ENCODE measurements around the gene POSTN.

POSTN gene

GRCh38 chr13:37534181-37534580 lies 64.4 kb downstream of the POSTN start:
- peak overlapping the region; percentile 65 for H3K9ac ChIP-seq (ENCODE audit: low read length)
- no peak overlapping the region for H4K91ac ChIP-seq (ENCODE audit: low read length)
- H4K8ac ChIP-seq (ENCODE audit: low read length) = no peak overlapping the region
- no peak overlapping the region for H3K4me2 ChIP-seq (ENCODE audit: low read length, poor library complexity, severe bottlenecking)
- no peak overlapping the region for H3K18ac ChIP-seq (ENCODE audit: low read depth in 1 of 2, low read length in 2 of 2)
- H2BK12ac ChIP-seq (ENCODE audit: low read length in 2 of 2) = no peak overlapping the region
- no peaks in the 10 kb centered on the region for H3K36me3 ChIP-seq (ENCODE audit: control insufficient read depth in 1 of 2, insufficient read depth in 2 of 2, low read depth in 1 of 2, low read length in 2 of 2)
- no peak overlapping the region for H2AFZ ChIP-seq (ENCODE audit: low read depth, low read length)
- H3K9me3 ChIP-seq (ENCODE audit: control insufficient read depth, low read length) = no peaks in the 10 kb centered on the region
- WGBS = 64% methylated on average over 2 of the region's 3 CpGs
- no peaks in the 10 kb centered on the region for H3K79me1 ChIP-seq (replicated peaks; ENCODE audit: low read length, poor library complexity, severe bottlenecking)
- H2BK120ac ChIP-seq (ENCODE audit: low read depth, low read length) = no peak overlapping the region
- H2BK5ac ChIP-seq (ENCODE audit: low read depth, low read length, poor library complexity, severe bottlenecking) = no peak overlapping the region
- no peaks in the 10 kb centered on the region for H3K4me1 ChIP-seq (ENCODE audit: control insufficient read depth, insufficient read depth, low read depth, low read length)
- DNase-seq = no peak
- no peak overlapping the region for H3K23ac ChIP-seq (ENCODE audit: low read length in 2 of 2)
- no peak overlapping the region for H2AK5ac ChIP-seq (ENCODE audit: low read length, severe bottlenecking)
- no peak overlapping the region for H3K27ac ChIP-seq (ENCODE audit: low read length, poor library complexity, severe bottlenecking)
- no peak overlapping the region for H3K4ac ChIP-seq (ENCODE audit: low read depth in 1 of 2, low read length in 2 of 2)
- H3K4me3 ChIP-seq (ENCODE audit: insufficient read depth in 1 of 2, low read depth in 1 of 2, low read length in 2 of 2) = no peak overlapping the region
- H3K27me3 ChIP-seq (ENCODE audit: control insufficient read depth in 1 of 2, insufficient read depth in 1 of 2, low read length in 2 of 2) = no peaks in the 10 kb centered on the region
- H2BK15ac ChIP-seq (ENCODE audit: low read depth, poor library complexity, severe bottlenecking) = no peak overlapping the region
- H3K14ac ChIP-seq (ENCODE audit: low read length in 2 of 2) = no peak overlapping the region

GRCh38 chr13:37531049-37531448 lies 67.5 kb downstream of the POSTN start:
- Histone ChIP-seq H2BK120ac (ENCODE audit: low read depth, low read length) (no peak overlapping the region), H4K91ac (ENCODE audit: low read length) (no peak overlapping the region), H2AFZ (ENCODE audit: low read depth, low read length) (no peak overlapping the region), H3K4me1 (ENCODE audit: control insufficient read depth, insufficient read depth, low read depth, low read length) (no peaks in the 10 kb centered on the region), H2BK5ac (ENCODE audit: low read depth, low read length, poor library complexity, severe bottlenecking) (no peak overlapping the region), H3K4ac (ENCODE audit: low read depth in 1 of 2, low read length in 2 of 2) (no peak overlapping the region), H2BK12ac (ENCODE audit: low read length in 2 of 2) (no peak overlapping the region), H2AK5ac (ENCODE audit: low read length, severe bottlenecking) (no peak overlapping the region), H3K27ac (ENCODE audit: low read length, poor library complexity, severe bottlenecking) (no peak overlapping the region), H3K18ac (ENCODE audit: low read depth in 1 of 2, low read length in 2 of 2) (no peak overlapping the region), H3K4me3 (ENCODE audit: insufficient read depth in 1 of 2, low read depth in 1 of 2, low read length in 2 of 2) (peak overlapping the region in 1 of 2 experiments; percentile 9), H3K23ac (ENCODE audit: low read length in 2 of 2) (no peak overlapping the region), H3K14ac (ENCODE audit: low read length in 2 of 2) (no peak overlapping the region), H4K8ac (ENCODE audit: low read length) (no peak overlapping the region), H3K9ac (ENCODE audit: low read length) (peak overlapping the region; percentile 23), H3K36me3 (ENCODE audit: control insufficient read depth in 1 of 2, insufficient read depth in 2 of 2, low read depth in 1 of 2, low read length in 2 of 2) (no peaks in the 10 kb centered on the region), H3K4me2 (ENCODE audit: low read length, poor library complexity, severe bottlenecking) (no peak overlapping the region), H2BK15ac (ENCODE audit: low read depth, poor library complexity, severe bottlenecking) (no peak overlapping the region), H3K9me3 (ENCODE audit: control insufficient read depth, low read length) (no peaks in the 10 kb centered on the region), H3K27me3 (ENCODE audit: control insufficient read depth in 1 of 2, insufficient read depth in 1 of 2, low read length in 2 of 2) (no peaks in the 10 kb centered on the region), H3K79me1 (replicated peaks; ENCODE audit: low read length, poor library complexity, severe bottlenecking) (no peaks in the 10 kb centered on the region)
- WGBS = 66% methylated on average over 2 of the region's 2 CpGs
- DNase-seq = peak; percentile 45

- no peaks in the 10 kb centered on the region for H3K9me3 ChIP-seq (ENCODE audit: control insufficient read depth, low read length)
- DNase-seq = no peak
- H3K23ac ChIP-seq (ENCODE audit: low read length in 2 of 2) = no peak overlapping the region
- H2AFZ ChIP-seq (ENCODE audit: low read depth, low read length) = no peak overlapping the region
- no peak overlapping the region for H4K91ac ChIP-seq (ENCODE audit: low read length)
- no peak overlapping the region for H2BK15ac ChIP-seq (ENCODE audit: low read depth, poor library complexity, severe bottlenecking)
- no peak overlapping the region for H2BK120ac ChIP-seq (ENCODE audit: low read depth, low read length)
- H3K27ac ChIP-seq (ENCODE audit: low read length, poor library complexity, severe bottlenecking) = no peak overlapping the region
- H4K8ac ChIP-seq (ENCODE audit: low read length) = no peak overlapping the region
- H3K18ac ChIP-seq (ENCODE audit: low read depth in 1 of 2, low read length in 2 of 2) = no peak overlapping the region
- H3K79me1 ChIP-seq (replicated peaks; ENCODE audit: low read length, poor library complexity, severe bottlenecking) = no peaks in the 10 kb centered on the region
- 100% methylated on average over 1 of the region's 2 CpGs for WGBS
- H2BK5ac ChIP-seq (ENCODE audit: low read depth, low read length, poor library complexity, severe bottlenecking) = no peak overlapping the region
- H2AK5ac ChIP-seq (ENCODE audit: low read length, severe bottlenecking) = no peak overlapping the region
- H3K14ac ChIP-seq (ENCODE audit: low read length in 2 of 2) = no peak overlapping the region
- H3K4me3 ChIP-seq (ENCODE audit: insufficient read depth in 1 of 2, low read depth in 1 of 2, low read length in 2 of 2) = no peak overlapping the region
- no peak overlapping the region for H2BK12ac ChIP-seq (ENCODE audit: low read length in 2 of 2)
- H3K27me3 ChIP-seq (ENCODE audit: control insufficient read depth in 1 of 2, insufficient read depth in 1 of 2, low read length in 2 of 2) = no peaks in the 10 kb centered on the region
- H3K4me2 ChIP-seq (ENCODE audit: low read length, poor library complexity, severe bottlenecking) = no peak overlapping the region
- H3K4ac ChIP-seq (ENCODE audit: low read depth in 1 of 2, low read length in 2 of 2) = no peak overlapping the region
- no peaks in the 10 kb centered on the region for H3K36me3 ChIP-seq (ENCODE audit: control insufficient read depth in 1 of 2, insufficient read depth in 2 of 2, low read depth in 1 of 2, low read length in 2 of 2)
- H3K4me1 ChIP-seq (ENCODE audit: control insufficient read depth, insufficient read depth, low read depth, low read length) = no peaks in the 10 kb centered on the region
- no peak overlapping the region for H3K9ac ChIP-seq (ENCODE audit: low read length)
Observed at GRCh38 chr13:37529751-37530385, 68.7 kb downstream of the POSTN start.

- H3K4ac ChIP-seq (ENCODE audit: low read depth in 1 of 2, low read length in 2 of 2) = no peak overlapping the region
- no peak overlapping the region for H2BK120ac ChIP-seq (ENCODE audit: low read depth, low read length)
- H3K9me3 ChIP-seq (ENCODE audit: control insufficient read depth, low read length) = no peaks in the 10 kb centered on the region
- WGBS = over 99% methylated on average over 2 of the region's 3 CpGs
- no peaks in the 10 kb centered on the region for H3K27me3 ChIP-seq (ENCODE audit: control insufficient read depth in 1 of 2, insufficient read depth in 1 of 2, low read length in 2 of 2)
- no peak overlapping the region for H2BK5ac ChIP-seq (ENCODE audit: low read depth, low read length, poor library complexity, severe bottlenecking)
- no peak overlapping the region for H3K23ac ChIP-seq (ENCODE audit: low read length in 2 of 2)
- no peak overlapping the region for H3K4me3 ChIP-seq (ENCODE audit: insufficient read depth in 1 of 2, low read depth in 1 of 2, low read length in 2 of 2)
- H4K8ac ChIP-seq (ENCODE audit: low read length) = no peak overlapping the region
- H3K14ac ChIP-seq (ENCODE audit: low read length in 2 of 2) = no peak overlapping the region
- H2BK15ac ChIP-seq (ENCODE audit: low read depth, poor library complexity, severe bottlenecking) = no peak overlapping the region
- no peak overlapping the region for H3K18ac ChIP-seq (ENCODE audit: low read depth in 1 of 2, low read length in 2 of 2)
- H2AK5ac ChIP-seq (ENCODE audit: low read length, severe bottlenecking) = no peak overlapping the region
- H2AFZ ChIP-seq (ENCODE audit: low read depth, low read length) = no peak overlapping the region
- no peaks in the 10 kb centered on the region for H3K79me1 ChIP-seq (replicated peaks; ENCODE audit: low read length, poor library complexity, severe bottlenecking)
- H3K36me3 ChIP-seq (ENCODE audit: control insufficient read depth in 1 of 2, insufficient read depth in 2 of 2, low read depth in 1 of 2, low read length in 2 of 2) = no peaks in the 10 kb centered on the region
- H3K27ac ChIP-seq (ENCODE audit: low read length, poor library complexity, severe bottlenecking) = no peak overlapping the region
- DNase-seq = peak; percentile 9
- H4K91ac ChIP-seq (ENCODE audit: low read length) = no peak overlapping the region
- H3K4me1 ChIP-seq (ENCODE audit: control insufficient read depth, insufficient read depth, low read depth, low read length) = no peaks in the 10 kb centered on the region
- peak overlapping the region; percentile 69 for H3K9ac ChIP-seq (ENCODE audit: low read length)
- H3K4me2 ChIP-seq (ENCODE audit: low read length, poor library complexity, severe bottlenecking) = no peak overlapping the region
- H2BK12ac ChIP-seq (ENCODE audit: low read length in 2 of 2) = no peak overlapping the region
Observed at GRCh38 chr13:37526710-37527473, 71.7 kb downstream of the POSTN start.

Data from mesenchymal stem cell (in vitro differentiated cells and primary cell).